Measurements from ENCODE around the gene FHOD3. TPM values are rescaled to one million over a fixed set of nuclear protein-coding genes. Genes with fewer than 3 reads are reported as not detected.

The FHOD3 gene
- total and polyA plus RNA-seq, 2 of the 8 experiments (the other 6 are each of a cell fraction or from before 2014, with no cell fraction given), result 9.7 to 10.5 TPM

DNA sequence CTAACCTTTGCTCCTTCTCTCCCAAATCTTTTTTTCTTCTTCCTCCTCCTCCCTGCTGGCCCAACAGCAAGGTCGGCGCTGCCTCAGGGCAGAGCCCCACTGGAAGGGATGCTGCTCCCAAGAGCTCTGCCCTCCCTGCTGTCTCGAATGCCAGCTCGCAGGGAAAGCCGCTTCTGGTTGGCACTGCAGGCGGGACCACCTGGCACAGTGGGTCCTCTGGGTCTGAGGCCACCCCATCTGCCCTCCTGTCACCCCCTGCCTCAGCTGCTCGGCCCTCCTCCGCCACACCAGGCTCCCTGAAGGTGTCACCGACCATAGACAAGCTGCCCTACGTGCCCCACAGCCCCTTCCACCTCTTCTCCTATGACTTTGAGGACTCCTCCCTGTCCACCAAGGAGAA, 355.0 kb downstream of the FHOD3 start:
- no peak overlapping the region for H2AK5ac ChIP-seq (ENCODE audit: low read depth, low read length)
- H2BK12ac ChIP-seq (ENCODE audit: low read depth, low read length), result no peak overlapping the region
- H3K4me3 ChIP-seq (ENCODE audit: extremely low read depth in 1 of 4, insufficient read depth in 2 of 4, low read depth in 3 of 4, low read length in 4 of 4), result no peak overlapping the region
- no peaks in the 10 kb centered on the region for H3K23me2 ChIP-seq (ENCODE audit: low read depth, low read length)
- H3K27me3 ChIP-seq (replicated peaks in 1 of 4; ENCODE audit: control insufficient read depth in 3 of 4, extremely low read depth in 1 of 4, insufficient read depth in 3 of 4, low read length in 3 of 4), result no peaks in the 10 kb centered on the region
- H3K23ac ChIP-seq (ENCODE audit: insufficient read length), result no peak overlapping the region
- 86% methylated on average over 10 of the region's 10 CpGs; no CpG with 5 or more reads in 1 of the 2 experiments for WGBS, 2 experiments (ENCODE audit: extremely low coverage in 1 of 2, insufficient coverage in 1 of 2, insufficient read length in 1 of 2, insufficient replicate concordance in 2 of 2, low coverage in 1 of 2, low lambda C conversion rate in 2 of 2, missing lambda C conversion rate in 1 of 2)
- H4K8ac ChIP-seq (ENCODE audit: extremely low read depth, insufficient read depth, low read length), result no peak overlapping the region
- H4K20me1 ChIP-seq (replicated peaks in 1 of 2; ENCODE audit: control insufficient read depth in 1 of 2, insufficient read depth in 2 of 2, low read length in 2 of 2), result no peaks in the 10 kb centered on the region
- peaks cover 0 to 4% (median 0%) of the 10 kb centered on the region in 4 experiments; a peak in 1 of 7 replicates for H3K4me1 ChIP-seq (replicated peaks in 1 of 4; ENCODE audit: control insufficient read depth in 3 of 4, insufficient read depth in 4 of 4, low read length in 3 of 4)
- no peaks in the 10 kb centered on the region for H3K79me1 ChIP-seq (ENCODE audit: low read depth, low read length)
- FAIRE-seq (no peak), DNase-seq (ENCODE audit: low read depth in 1 of 2, low spot score in 2 of 2) (no peak)
- H3K14ac ChIP-seq (ENCODE audit: insufficient read length), result no peak overlapping the region
- H3K9me3 ChIP-seq (ENCODE audit: insufficient read depth in 2 of 2, low read depth in 1 of 2, low read length in 1 of 2), result no peaks in the 10 kb centered on the region
- CTCF ChIA-PET (ENCODE audit: partially characterized antibody), result interaction anchor here (0.6 to 1.3 kb wide), 2 partner anchors 8 to 10 kb away, joined by 3 to 4 read pairs; no protein-coding TSS in a partner anchor
- no peak overlapping the region for H3K18ac ChIP-seq (ENCODE audit: extremely low read depth, low read length)
- H3K36me3 ChIP-seq (ENCODE audit: control insufficient read depth in 2 of 4, insufficient read depth in 4 of 4, low read length in 3 of 4), result no peaks in the 10 kb centered on the region
- no peak overlapping the region for H2BK15ac ChIP-seq (ENCODE audit: low read length)
- no peaks in the 10 kb centered on the region for H3K79me2 ChIP-seq (ENCODE audit: control insufficient read depth in 1 of 2, insufficient read depth in 2 of 2, low read length in 2 of 2)
- no peak overlapping the region for H2BK20ac ChIP-seq (ENCODE audit: low read length)
- no peak overlapping the region for H3K4ac ChIP-seq (replicated peaks; ENCODE audit: insufficient read length, low read depth, low read length)
- no peak overlapping the region for H3K27ac ChIP-seq (ENCODE audit: low read depth, low read length)
- no peak overlapping the region for H3K9ac ChIP-seq (replicated peaks in 1 of 4; ENCODE audit: extremely low read depth in 1 of 4, low read depth in 3 of 4, low read length in 3 of 4)
- POLR2A ChIA-PET (ENCODE audit: partially characterized antibody), result no interaction called here
- no peak overlapping the region for H3K56ac ChIP-seq (replicated peaks; ENCODE audit: insufficient read length, low read depth, low read length)
- no peak overlapping the region for H2AFZ ChIP-seq (ENCODE audit: low read length)
- no peak overlapping the region for H2BK120ac ChIP-seq (replicated peaks; ENCODE audit: low read depth, low read length)
- no peak overlapping the region for H2BK5ac ChIP-seq (ENCODE audit: low read depth, low read length)
- H4K91ac ChIP-seq (replicated peaks; ENCODE audit: insufficient read length, low read length), result no peak overlapping the region
- no peak overlapping the region for H3K4me2 ChIP-seq (ENCODE audit: insufficient read depth in 1 of 2, low read depth in 2 of 2, low read length in 2 of 2)
- no peak overlapping the region for H4K5ac ChIP-seq (ENCODE audit: insufficient read length, low read depth, low read length)
- TF ChIP-seq CBX5 (IDR thresholded peaks at IDR 0.05; ENCODE audit: low read depth, low read length) (no peak), CHD2 (IDR thresholded peaks at IDR 0.05; ENCODE audit: low read length) (no peak), PHF8 (conservative IDR thresholded peaks at IDR 0.05; ENCODE audit: low read depth, low read length) (no peak), BRCA1 (IDR thresholded peaks at IDR 0.05; ENCODE audit: low read depth, low read length) (no peak), KDM1A (IDR thresholded peaks at IDR 0.05; ENCODE audit: borderline replicate concordance, low read length) (no peak), JUN (IDR thresholded peaks at IDR 0.05; ENCODE audit: low read depth, low read length) (no peak), TAF7 (optimal IDR thresholded peaks at IDR 0.05; ENCODE audit: borderline replicate concordance, low read depth, low read length) (no peak), NRF1 (IDR thresholded peaks at IDR 0.05; ENCODE audit: low read depth, low read length) (no peak), ZNF274 (IDR thresholded peaks at IDR 0.05; ENCODE audit: borderline replicate concordance, extremely low read depth, low read length) (no peak), SP2 (IDR thresholded peaks at IDR 0.05; ENCODE audit: low read length) (no peak), ASH2L (IDR thresholded peaks at IDR 0.05; ENCODE audit: low read length) (no peak)
- TF ChIP-seq, protein P1, sequence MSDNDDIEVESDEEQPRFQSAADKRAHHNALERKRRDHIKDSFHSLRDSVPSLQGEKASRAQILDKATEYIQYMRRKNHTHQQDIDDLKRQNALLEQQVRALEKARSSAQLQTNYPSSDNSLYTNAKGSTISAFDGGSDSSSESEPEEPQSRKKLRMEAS (IDR thresholded peaks at IDR 0.05), result no peak
